HK-2 (cell line): ENCODE data around the gene NFYC.
"Not testable (repeated sequence)": the region's sequence is repeated elsewhere in the genome, so short reads cannot be mapped to it uniquely, and the experiment has no call there.

Source experiments
- DNase-seq: peaks from one replicate; pipeline ENCODE4 v3.0.0-alpha.2; 2018; ENCODE audit not compliant: unreplicated experiment

The NFYC gene

DNA sequence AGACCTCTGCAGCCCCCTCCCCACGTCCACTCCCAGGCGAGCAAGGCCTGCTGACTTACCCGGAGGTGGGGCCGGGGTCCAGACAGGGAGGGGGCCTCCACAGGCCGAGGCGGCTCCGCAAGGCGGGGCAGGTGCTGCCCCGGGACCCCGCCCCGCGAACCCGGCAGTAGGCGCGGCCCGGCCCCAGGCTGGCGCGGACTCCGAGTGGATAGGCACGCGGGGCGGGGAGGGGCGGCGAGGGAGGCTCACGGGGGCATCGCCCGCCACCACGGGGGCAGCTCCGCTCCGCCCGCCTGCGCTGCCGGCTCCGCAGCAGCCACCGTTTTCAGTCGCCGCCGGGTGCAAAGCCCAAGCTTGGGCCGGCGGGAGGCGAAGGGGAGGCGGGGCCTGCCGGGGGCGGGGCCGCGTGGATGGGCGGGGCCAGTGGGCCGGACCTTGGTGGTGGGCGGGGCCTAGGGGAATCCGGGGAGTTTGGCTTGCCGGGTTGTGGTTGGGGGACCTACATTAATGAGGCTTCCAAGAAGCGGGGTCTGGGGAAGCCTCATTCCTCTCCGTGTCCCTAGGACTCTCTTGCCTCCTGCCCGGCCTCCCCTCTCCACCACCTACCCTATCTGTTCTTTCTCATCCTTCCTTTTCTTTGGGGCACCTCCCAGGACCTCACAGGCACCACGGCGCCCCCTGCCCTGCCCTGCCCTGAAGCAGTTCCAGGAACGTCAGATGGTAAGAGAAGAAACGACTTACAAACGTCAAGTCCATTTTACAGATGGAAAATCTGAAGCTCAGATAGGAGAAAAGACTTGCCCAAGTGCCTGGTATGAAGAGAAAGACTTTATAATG is 26.0 kb upstream of the NFYC start, which contains the start of gene RIMS3:
TSS of gene RIMS3 (minus strand) at position 348 of the 837 bp plus-strand sequence. CDS start 23,757 bp downstream, outside the sequence.
- DNase-seq, result peak; percentile 76

DNA sequence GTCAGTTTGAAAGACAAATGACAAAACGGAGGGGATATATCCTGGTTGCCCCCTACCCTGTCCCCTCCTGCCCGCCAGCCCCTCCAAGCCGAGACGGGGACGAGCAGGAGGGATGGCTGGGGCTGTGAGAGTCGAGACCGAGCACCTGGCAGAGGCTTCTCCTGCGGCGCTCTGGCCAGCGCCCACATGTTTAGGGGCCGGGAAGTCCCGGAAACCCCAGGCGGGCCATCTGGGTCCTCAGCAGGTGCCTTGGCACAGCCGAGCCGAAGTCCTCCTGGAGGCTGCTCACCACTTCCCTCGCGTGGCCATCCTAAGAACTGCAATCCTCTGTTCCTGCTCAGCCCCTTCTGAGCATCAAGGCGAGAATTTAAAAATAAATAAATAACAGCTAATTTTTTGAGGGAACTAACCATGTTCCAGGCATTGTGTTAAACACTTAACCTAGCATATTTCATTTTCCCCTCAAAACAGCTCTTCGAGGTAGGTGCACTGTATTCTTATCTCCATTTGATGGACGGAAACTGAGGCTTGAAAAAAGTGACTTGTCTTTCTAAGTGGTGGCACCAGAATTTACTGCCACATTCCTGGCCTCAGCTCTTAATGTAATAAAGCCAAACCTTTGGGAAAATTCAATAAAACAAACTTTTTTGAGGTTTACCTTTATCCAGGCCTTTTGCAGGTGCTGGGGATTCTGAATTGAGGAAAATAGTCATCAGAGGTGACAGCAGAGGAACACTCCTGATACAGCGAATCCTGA is 22.6 kb upstream of the NFYC start:
- peak; percentile 75 for DNase-seq

DNA sequence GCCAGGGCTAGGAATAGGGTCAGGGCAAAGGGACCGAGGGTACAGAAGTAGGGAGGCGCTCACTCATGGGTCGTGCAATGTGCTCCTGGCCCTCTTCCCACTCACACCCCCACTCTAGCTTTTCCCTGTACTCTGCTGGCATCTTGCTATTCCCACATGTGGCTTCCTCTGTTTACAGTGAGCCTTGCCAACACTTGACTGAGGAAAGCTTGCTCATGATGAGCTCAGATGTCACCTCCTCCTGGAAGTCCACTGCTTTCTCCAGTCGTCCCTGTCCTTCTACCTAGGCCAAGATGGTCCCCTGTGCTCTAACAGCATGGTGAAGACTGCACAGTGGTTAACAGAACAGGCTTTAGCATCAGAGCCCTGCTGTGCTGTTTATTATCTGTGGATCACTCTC is 18.1 kb upstream of the NFYC start:
- DNase-seq, result no peak

DNA sequence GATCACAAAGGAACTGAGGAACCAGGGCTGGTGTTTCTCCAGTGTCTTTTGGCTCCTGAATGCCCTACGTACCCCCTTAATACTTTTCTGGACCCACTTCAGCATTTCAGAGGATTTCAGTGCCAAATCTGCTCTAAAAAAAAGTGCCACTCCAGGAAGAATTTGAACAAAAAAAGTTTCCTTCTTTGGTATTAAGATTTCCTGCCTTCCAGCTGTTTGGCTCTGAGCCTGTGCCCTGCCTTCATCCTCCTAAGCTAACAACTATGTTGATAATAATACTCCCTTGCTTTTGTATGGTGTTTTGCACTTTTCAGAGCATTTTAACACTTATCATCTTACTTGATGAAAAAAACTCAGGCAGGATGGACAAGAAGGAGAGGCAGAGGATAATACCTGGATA is 15.0 kb upstream of the NFYC start:
- DNase-seq, result no peak

DNA sequence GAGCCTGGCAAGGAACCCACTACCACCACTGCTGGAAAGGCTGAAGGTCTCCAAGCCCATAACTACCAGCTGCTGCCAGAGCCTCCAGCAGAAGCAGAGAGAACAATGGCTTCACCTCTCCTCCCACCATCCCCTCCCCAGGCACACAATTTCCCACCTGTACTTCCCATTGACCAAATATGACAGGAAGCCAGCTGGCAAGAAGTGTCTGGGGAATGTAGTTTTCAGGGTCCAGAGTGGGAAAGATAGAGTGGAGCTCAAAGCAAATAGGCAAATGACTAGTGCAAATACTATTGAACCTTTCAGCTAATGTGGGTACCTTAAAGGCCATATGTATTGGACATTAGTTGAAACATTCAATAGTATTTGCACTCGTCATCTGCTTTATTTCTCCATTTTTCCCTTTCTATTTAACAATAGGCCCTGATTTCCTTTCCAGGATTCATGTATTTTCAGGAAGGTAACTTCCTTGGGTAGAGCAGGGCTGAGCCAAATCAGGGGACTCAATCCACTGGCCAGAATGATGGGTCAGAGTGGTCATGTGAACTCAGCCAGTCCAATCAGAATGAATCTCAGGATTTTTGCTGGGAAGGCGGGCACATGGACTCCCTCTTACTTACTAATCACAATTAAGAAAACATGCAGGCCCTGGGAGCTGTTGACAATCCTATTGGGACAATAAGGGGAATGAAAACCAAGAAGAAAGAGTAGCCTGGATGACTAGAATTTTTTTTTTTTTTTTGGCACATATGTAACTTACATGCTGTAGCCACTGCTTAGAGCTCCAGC is 12.1 kb upstream of the NFYC start:
- no peak for DNase-seq

DNA sequence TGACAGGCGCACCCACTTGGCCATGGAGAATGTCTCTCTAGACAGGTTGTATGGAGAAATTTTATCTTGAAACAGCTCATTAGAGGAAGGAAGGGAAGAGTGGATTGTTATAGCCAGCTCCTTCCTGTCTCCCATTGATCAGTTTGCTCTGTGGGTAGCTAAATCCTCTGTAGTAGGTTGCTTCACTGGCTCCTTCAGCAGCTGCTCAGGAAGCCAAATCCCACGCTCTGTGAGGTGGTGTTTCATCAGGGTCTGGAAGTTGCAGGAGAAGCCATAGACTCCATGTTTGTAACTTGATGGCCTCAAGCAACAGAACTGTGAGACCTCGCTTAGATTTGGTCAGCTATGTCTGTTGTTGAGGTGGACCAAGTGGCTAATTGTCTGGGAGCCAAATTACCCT is 6.8 kb upstream of the NFYC start:
- DNase-seq, result no peak

DNA sequence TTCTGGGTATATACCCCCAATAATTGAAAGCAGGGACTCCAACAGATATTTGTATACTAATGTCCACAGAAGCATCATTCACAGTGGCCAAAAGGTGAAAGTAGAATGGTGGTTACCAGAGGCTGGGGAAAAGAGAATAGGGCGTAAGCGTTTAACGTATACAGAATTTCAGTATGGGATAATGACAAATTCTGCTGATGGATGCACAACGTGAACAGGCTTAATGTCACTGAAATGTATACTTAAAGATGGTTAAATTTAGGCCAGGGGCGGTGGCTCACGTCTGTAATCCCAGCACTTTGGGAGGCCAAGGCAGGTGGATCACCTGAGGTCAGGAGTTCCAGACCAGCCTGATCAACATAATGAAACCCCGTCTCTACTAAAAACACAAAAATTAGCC is 4.4 kb upstream of the NFYC start:
- no peak for DNase-seq

DNA sequence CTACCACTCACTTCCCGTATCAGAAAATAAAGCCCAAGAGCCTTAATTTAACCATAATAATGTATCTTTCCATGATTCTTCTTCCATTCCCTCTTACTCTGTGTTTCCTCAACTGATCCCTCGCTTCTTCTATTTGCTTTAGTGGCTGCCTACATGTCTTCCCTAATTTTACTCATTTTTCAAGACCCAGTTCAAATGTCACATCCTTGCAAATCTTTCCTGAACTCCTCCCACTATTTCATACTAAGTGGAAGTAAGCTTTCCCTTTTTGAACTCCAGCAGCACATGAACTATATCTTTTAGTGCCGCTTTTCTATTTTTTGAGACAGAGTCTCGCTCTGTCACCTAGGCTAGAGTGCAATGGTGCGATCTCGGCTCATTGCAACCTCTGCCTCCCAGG is 3.8 kb upstream of the NFYC start:
- DNase-seq, result no peak

DNA sequence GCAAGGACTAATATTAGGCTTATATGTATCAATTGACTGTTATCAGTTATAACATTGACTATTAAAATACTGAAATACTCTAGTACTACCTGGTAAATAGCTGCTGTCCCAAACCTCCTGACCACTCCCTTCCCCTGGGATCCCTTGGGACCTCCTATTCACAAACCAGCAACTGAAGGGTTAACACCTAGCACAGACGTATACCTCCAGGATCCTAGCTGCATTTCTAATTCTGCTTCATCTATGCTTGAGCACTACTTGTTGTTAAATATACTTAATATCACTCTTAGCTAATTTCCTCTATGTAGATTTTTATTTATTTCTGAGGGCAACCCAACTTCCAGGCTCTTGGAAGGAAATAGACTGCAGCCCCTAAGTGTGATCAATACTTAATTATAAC is 1.8 kb upstream of the NFYC start:
- no peak for DNase-seq

DNA sequence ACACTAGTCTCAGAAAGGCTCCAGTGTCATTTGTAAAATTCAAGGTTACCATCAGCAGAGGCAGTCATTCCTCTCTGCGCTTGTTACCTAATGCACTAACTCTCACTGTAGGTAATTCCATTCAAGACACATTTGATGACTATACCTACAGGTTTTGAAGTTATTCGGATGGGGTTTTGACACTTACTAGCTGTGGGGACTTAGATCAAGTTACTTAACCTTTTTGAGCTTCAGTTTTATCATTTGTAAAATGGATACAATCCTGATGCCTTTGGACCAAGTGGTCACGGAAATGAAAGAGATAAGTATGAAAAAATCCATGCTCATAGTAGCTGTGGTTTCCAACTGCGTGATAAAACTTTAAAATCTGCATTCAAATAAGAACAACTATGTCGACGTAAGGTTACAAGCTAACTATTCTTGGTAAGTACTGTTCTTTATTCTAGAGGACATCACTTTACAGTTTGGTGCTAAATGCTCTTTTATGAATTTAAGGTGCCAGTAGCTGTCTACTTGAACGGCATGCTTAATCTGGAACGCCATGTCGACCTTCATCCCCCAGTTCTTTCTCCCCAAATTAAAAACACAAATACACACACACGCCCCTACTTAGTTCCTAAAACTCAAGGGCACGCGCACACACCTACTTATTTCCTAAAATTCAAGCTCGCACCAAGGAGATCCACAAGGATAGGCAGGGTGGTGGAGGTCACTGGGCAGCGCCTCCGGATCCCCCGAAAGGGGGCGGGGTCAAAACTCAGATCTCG is 550 bp upstream of the NFYC start:
- no peak for DNase-seq

DNA sequence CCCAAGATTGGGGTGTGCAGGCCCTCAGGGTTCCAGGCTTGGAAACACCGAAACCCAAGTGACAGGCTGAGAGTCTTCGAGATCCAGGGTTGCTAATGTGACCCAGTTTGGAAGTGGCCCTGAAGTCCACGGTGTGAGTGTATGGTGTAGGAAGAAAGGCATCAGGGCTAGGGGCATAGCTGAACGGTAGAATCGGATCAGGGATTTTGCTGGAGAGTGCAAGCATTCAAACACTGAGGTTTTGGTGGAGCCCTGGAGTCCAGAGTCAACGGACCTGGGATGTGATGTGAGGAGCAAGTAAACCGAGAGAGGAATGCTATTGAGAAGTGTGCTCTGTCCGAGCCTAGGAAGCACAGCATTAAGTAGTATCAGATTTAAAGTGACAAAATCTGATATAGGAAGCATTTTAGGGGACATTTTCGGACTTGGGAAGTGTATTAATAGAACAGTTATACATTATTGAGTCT is 958 bp downstream of the NFYC start:
- DNase-seq, result no peak

DNA sequence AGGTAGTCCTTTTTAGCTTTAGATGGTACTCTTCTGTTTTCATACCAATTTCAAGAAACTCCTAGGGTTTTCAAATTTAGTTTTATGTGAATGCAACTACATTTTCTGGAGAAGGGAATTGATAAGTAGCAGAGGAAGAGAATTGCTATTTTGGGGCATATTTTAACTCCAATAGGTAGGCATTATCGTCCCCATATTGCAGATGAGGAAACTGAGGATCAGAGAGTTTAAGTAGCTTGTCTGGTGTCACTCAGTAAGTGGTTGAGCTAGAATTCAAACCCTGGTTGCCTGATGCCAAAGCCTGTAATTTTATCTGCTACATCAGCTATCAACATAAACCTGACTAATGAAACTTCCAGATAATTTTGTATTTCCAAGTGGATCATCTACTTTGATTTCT is 1.9 kb downstream of the NFYC start:
- DNase-seq, result no peak

DNA sequence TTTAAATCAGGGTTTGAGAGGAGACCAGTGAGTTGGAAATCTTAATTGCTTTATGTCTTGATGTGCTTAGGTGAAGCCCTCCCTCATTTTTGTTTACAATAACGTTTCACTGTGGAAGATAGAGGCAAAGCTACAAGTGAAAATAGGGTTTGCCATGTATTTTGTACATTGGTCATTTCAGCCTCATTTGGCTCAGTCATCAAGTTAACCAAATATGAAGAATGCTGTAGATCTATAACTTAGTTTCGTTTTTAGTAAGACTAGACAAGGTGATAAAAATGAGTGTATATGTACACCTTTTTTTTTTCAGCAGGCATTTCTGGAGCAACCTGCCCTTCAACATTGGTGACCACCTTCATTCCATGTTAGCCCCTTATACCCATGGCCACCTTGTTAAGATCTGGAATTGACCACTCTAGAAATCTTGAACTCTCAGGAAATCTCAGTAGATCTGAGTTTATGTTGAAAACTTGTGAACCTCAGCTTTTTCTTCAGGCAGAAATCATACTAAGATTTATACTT is 2.9 kb downstream of the NFYC start:
- no peak for DNase-seq

DNA sequence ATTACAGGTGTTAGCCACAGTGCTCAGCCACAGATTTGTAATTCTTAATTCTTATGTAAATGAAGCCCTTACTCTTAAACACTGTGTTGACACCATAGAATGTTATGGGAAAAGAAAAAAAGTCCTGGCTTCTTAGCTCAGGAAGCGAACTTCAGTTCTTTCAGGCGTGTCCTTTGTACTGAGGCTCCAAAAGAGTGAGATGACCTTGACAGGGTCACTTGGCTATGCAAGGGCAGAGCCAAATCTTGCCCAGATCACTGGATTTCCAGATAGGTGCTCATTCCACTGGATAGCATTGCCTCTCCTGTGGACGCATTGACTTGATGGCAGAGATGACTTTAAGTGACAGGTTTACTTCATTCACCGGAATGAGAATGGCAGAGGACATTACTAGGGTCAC is 4.8 kb downstream of the NFYC start:
- no peak for DNase-seq

DNA sequence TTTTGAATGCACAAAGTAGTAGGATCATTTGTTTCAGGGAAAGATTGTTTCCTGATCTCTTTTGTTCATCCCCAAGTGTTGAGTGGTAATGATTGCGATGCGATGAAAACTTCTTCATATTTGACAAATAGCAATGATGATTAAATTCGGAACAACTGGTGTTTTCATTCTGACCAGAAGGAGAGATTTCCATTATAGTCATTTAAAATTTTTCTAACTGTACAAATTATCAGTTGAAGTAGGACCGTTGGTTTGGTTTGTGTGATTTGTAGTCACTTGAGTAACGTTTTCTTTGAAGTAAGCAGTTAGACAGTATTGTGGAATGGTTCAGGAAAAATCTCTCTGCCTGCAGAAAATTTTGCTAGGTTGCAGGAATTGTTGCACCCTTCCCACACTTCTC is 5.9 kb downstream of the NFYC start:
- no peak for DNase-seq

DNA sequence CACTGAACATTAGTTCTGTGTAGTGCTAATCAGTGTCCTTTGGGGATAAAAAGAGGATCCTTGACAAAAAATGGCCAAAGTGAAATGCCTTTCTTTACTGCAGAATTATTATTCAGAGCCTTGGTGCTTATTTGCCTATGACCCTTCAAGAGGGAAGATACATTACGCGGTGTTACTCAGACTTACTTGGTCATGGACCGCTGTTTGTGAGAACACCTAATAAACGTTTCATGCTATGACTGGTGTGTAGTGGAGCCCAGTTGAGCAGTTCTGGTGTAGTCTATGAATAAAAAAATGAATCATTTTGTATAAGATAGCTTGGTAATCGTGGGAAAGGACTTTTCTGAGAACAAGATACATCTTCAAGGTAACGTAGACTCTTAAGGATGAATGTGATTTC is 8.3 kb downstream of the NFYC start:
- DNase-seq, result no peak

DNA sequence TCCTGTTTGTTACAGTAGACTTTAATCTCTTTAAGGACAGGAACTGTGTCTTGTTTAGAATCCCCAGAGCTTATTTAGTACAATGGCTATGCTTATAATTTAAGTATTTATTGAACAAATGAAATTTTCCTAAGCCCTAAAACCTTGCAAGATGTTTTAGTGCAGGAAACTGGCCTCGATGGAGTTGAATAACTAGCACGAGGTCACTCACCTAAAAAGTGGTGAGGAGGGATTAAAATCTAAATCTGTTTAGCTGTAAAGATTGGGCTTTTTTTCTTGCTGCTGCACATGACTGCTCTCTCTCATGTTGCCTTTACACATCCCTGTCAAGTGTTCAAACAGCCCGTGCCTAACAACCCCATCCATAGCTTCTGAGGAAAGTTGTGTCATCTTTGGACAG is 10.2 kb downstream of the NFYC start:
- no peak for DNase-seq

DNA sequence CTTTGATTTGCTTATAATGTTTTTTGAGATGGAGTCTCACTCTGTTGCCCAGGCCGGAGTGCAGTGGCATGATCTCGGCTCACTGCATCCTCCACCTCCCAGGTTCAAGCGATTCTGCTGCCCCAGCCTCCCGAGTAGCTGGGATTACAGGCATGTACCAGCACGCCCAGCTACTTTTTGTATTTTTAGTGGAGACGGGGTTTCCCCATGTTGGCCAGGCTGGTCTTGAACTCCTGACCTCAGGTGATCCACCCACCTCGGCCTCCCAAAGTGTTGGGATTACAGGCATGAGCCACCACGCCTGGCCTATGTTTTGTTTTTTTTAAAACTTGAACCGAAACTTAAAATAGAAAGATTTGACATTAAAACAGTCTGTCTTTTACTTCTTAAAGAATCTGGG is 11.3 kb downstream of the NFYC start:
- DNase-seq, result not testable (repeated sequence)

DNA sequence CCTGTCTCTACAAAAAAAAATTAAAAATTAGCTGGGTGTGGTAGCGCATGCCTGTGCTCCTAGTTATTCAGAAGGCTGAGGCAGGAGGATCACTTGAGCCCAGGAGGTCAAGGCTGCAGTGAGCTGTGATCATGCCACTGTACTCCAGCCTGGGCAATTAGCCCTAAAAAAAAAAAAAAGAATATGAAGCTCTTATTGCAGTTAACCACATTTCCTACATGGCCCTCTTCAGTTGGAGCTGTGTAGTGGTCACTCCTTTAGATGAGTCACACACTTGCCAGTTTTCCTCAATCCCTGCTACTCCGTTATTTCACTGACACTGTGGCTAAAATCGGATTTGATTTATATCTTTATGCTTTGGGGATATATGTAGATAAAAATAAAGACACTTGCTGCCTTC is 11.8 kb downstream of the NFYC start:
- peak; percentile 21 for DNase-seq

DNA sequence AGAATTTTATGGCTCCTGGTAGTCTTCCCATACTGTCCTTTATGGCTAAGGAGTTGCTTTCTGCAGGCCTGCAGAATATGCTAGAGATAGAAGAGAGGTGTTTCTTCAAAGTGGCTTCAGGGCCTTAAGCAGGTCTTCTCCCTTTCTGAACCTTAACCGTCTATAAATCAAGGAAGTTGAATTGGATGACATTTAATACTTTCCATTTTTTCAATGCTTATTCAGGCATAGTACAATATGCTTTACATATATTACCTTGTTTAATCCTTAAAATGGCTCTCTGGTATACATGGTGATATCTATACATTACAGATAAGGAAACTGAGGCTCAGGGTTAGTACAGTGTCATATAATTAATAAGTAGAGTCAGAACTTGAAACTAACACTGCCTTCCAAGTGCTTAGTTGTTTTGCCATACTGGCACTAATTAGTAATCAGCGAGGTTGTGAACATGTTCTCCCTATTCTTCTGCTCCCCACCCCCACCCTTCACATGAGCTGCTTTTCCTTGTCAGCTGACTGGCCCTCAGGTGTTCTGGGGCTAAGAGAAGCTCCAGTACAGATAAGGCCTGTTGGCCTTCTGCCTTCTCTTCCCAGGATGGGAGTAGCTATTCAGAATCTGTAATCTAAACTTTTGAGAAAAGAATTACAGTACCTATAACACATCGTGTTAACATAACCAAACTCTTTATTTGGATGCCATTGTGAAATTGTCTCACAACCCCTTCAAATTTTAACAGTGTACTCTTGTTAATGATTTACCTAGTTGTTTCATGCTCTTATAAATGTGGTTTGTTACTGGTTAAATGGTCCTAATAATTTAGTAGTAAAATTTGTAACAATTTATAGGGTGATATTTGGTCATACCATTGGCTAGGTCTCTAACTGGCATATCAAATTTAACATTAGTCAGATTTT is 13.6 kb downstream of the NFYC start:
- DNase-seq, result no peak
